HuH-7 (cell line): ENCODE results near the gene PAWR.
"Not testable (repeated sequence)": the region's sequence is repeated elsewhere in the genome, so short reads cannot be mapped to it uniquely, and the experiment has no call there.

Experiments
- DNase-seq: peaks from one replicate; pipeline ENCODE4 v3.0.0; 2011; ENCODE audit warnings: low spot score

Gene PAWR

GRCh38 chr12:79591988-79592387, 98.8 kb downstream of the PAWR start:
- no peak for DNase-seq

GRCh38 chr12:79590751-79591150, 100.0 kb downstream of the PAWR start:
- DNase-seq: no peak

GRCh38 chr12:79587368-79587767, 103.4 kb downstream of the PAWR start:
- DNase-seq: no peak

DNA sequence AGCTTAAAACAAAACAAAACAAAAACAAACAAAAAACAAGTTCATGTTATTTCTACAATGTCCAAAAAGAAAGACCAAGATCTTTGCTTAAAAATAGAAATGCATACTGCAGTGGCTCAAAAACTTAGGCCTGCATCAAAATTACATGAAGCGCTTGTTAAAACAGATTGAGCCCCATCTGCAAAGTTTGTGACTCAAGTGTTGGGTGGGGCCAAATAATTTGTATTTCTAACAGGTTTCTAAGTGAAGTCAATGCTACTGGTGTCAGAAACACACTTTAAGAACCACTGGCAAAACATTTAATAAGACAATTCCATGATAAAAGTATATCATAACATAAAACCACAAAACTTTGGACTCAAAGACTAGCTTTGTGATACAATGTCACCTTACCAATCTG, 105.6 kb downstream of the PAWR start:
- no peak for DNase-seq

- no peak for DNase-seq
Measured at GRCh38 chr12:79573820-79574219, 116.9 kb downstream of the PAWR start.

DNA sequence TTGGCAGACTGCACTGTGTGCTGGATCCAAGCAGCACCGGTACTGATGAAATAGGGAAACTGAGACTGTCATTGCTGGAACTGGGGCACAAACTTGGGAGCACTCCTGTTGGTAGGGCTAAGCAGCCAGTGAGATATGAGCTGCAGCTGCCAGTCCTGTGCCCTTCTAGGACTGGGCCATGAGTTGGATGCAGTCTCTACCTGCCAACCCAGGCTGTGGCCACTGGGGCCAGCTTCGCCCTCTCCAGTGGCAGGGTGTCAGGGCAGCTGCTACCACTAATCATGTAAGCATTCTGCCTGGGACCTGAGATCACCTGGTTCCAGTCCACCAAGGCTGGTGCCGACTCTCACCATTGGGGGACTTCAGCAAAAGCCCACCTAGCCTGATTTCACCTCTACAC, 121.1 kb downstream of the PAWR start:
- no peak for DNase-seq

- DNase-seq: no peak
Measured at GRCh38 chr12:79567175-79567563, 123.6 kb downstream of the PAWR start.

GRCh38 chr12:79566452-79567174, 124.2 kb downstream of the PAWR start:
- DNase-seq: peak; percentile 90

GRCh38 chr12:79564727-79565350, 125.9 kb downstream of the PAWR start:
- not testable (repeated sequence) for DNase-seq

DNA sequence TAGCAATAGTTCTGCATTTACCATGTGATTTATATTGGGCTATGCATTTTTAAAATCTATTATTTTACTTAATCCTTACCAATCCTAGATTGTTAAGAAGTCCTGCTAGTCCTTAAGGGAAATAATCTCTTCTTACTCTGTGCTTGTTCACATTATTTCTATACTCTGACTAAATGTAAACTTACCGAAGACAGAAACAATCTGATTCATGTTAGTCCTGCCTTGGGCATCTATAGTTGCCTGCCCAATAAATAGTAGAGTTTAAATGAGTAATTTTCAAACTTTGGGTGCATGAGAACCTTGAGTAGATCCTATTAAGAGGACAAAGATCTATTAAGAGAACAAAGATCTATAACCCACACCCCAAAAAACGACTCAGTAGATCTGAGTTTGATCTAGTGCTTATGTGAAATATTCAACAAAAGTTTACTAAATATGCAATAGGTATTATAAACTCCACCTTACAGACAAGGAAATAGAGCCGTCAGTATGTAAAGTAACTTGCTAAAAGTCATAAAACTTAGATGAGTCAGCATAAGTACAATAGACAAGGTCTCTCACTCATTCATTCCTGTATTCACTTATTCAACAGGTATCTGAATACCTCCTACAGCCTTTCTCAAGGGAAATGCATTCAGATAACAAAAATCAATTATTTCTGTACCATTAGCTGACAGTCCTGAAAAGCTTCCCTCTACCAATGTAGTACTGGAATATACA, 127.6 kb downstream of the PAWR start:
- DNase-seq: no peak

DNA sequence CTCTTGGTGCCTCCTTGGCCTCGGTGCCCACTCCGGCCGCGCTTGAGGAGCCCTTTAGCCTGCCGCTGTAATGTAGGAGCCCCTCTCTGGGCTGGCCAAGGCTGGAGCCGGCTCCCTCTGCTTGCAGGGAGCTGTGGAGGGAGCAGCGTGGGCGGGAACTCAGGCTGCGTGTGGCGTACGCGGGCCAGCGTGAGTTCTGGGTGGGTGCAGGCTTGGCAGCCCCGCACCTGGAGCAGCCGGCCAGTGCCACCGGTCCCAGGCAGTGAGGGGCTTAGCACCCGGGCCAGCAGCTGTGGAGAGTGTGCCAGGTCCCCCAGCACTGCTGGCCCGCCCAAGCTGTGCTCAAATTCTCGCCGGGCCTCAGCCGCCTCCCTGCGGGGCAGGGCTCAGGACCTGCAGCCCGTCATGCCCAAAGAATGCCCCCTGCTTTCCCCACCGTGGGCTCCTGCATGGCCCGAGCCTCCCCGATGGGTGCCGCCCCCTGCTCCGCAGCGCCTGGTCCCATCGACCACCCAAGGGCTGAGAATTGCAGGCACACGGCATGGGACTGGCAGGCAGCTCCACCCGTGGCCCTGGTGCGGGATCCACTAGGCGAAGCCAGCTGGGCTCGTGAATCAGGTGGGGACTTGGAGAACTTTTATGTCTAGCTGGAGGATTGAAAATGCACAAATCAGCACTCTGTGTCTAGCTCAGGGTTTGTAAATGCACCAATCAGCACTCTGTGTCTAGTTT, 129.2 kb downstream of the PAWR start:
- DNase-seq: no peak

GRCh38 chr12:79560225-79560889, 130.4 kb downstream of the PAWR start:
- peak; percentile 88 for DNase-seq

GRCh38 chr12:79559591-79559990, 131.2 kb downstream of the PAWR start:
- DNase-seq: no peak

DNA sequence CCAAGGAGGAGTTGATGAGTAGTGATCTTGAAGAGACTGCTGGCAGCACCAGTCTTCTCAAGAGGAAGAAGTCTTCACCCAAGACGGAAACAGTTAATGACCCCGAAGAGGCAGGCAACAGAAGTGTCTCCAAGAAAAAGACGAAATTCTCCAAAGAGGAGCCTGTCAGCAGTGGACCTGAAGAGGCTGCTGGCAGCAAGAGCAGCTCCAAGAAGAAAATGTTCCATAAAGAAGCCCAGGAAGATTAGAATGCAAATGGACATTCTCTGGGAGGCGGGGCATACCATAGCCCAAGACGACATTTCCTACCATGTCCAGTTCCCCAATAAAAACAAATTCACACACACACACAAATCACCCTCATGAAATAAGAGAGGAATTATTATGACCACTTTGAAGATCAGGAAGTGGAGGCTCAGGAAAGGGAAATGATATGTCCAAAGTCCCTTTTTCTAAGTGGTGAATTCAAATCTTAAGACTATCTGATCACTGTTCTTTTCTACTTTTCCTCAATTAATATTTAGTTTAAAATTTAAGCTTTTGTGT, 131.8 kb downstream of the PAWR start:
- DNase-seq: no peak

DNA sequence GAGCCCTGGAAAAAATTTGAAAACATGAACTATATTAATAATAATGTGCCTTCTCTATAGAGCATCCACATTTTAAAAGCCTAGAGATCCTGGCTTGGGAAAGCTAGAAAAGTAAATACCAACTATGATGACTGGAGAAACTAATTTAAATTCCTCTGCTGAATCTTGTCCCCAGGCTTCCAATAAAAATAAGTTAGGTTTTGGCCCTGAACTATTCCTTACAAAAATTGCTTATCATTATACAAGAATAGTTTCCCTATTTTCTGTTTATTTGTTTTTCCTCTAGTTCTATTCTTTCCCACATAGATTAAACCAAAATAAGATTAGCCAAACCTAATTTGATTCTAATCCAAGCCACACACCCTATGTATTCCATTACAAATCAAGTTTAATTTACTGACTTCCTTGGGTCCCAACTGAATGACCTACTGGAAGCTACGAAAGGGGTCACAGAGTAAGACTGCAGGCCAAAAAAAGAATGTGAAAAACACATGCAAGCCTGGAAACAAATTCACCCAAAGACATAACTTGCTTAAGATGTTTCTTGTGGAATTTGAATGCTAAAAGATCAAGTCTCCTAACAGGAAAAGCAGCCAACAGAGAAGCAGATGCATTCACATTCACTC, 133.0 kb downstream of the PAWR start:
- no peak for DNase-seq

GRCh38 chr12:79555028-79555925, 135.5 kb downstream of the PAWR start:
- DNase-seq: peak; percentile 68

DNA sequence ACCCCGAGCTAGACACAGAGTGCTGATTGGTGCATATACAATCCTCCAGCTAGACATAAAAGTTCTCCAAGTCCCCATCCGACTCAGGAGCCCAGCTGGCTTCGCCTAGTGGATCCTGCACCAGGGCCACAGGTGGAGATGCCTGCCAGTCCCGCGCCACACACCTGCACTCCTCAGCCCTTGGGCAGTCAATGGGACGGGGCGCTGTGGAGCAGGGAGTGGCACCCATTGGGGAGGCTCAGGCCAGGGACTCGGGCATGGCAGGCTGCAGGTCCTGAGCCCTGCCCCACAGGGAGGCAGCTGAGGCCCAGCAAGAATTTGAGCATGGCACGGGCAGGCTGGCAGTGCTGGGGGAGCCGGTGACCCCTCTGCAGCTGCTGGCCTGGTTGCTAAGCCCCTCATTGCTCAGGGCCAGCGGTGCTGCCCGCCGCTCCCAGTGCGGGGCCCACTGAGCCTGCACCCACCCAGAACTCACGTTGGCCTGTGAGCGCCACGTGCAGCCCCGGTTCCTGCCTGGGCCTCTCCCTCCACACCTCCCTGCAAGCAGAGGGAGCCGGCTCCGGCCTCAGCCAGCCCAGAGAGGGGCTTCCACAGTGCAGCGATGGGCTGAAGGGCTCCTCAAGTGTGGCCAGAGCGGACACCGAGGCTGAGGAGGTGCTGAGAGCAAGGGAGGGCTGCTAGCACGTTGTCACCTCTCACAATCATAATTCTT, 136.7 kb downstream of the PAWR start:
- DNase-seq: no peak

- DNase-seq: no peak
Measured at GRCh38 chr12:79552192-79552591, 138.6 kb downstream of the PAWR start.

DNA sequence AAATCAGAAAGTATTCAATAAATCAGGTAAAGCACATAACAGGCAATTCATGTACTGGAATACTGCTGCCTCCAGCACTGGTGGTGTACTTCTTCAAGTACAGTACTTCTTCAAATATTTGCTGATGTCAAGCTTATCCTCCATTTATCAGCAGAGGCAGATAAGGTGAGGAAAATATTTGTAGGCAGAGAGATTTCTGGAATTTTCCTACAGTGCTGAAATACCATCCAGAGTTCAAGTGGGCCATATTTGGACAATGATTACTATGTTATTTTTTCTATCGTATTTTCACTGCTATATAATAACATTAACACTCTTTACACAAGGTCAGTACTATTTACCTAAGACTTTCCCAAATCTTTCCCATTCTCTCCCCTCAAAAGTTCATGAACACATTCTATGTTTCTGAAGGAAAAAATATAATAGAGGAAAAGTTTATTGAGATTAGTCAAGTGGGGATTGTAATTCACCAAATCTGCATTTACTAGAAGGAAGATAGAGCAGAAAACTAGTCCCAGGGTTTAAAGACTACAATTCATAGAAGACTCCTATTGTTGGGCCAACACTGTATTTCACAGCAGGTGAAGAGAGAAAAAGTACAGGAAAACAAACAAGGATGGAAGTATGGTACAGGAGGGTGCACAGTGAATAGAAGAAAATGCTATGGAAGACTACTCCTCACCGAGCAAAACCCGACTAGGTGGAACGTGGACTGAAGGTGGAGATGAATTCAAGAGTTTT, 141.1 kb downstream of the PAWR start:
- DNase-seq: peak; percentile 82
